GM21515 (cell line): Measurements from ENCODE around the gene CYP27C1.
"Not testable (repeated sequence)": the region's sequence is repeated elsewhere in the genome, so short reads cannot be mapped to it uniquely, and the experiment has no call there.

Experiments
- ATAC-seq: cut with Tn5 transposase; IDR thresholded peaks from one replicate; pipeline ENCODE4 v1.9.1; 2021; ENCODE audit not compliant: unreplicated experiment

CYP27C1 gene, protein sequence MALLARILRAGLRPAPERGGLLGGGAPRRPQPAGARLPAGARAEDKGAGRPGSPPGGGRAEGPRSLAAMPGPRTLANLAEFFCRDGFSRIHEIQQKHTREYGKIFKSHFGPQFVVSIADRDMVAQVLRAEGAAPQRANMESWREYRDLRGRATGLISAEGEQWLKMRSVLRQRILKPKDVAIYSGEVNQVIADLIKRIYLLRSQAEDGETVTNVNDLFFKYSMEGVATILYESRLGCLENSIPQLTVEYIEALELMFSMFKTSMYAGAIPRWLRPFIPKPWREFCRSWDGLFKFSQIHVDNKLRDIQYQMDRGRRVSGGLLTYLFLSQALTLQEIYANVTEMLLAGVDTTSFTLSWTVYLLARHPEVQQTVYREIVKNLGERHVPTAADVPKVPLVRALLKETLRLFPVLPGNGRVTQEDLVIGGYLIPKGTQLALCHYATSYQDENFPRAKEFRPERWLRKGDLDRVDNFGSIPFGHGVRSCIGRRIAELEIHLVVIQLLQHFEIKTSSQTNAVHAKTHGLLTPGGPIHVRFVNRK

DNA sequence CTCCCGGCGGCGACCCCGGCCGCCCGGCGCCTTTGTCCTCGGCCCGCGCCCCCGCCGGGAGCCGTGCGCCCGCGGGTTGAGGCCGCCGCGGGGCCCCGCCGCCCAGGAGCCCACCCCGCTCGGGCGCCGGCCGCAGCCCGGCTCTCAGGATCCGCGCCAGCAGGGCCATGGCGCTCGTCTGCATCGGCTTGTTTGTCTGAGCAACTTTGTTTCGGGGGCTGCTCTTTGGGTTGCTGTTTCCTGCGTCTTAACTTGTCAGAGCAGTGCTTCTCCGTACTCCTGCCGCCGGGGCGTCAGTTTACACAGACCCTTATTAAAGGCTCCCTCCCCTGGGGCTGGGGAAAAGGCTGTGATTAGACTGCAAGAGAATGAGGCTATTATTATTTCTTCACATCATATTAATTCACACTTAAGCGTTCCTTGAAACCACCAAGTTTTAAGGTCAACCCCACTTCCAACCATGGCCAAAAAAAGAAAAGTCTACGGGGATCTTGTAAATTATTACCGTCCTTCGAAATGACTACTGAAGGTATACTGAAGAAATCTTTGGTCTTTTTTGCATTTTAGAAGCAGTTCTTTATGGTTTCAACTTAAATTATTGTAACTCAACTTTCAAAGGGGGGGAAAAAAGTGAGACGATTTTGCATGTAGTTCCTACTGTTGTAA, at the start of gene CYP27C1:
Gene CYP27C1 (minus strand): TSS at position 198 of the 666 bp plus-strand sequence. CDS start 29 bp downstream, at position 169.
- ATAC-seq, result no peak

DNA sequence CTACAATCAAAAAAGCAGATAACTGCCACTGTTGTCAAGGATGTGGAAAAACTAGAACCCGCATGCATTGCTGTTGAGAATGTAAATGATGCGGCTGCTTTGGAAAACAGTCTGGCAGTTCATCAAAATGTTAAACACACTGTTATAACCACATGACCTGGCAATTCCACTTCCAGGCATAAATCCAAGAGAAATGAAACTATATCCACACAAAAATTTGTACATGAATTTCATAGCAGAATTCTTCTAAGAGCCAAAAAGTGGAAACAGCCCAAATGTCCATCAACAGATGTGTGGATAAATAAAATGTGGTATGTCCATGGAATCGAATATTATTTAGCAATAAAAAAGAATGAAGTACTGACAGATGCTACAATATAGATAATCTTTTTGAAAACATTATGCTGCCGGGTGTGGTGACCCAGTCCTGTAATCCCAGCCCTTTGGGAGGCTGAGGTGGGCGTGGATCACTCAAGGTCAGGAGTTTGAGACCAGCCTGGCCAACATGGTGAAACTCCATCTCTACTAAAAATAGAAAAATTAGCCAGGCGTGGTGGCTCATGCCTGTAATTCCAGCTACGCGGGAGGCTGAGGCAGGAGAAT, 41.8 kb upstream of the CYP27C1 start:
- ATAC-seq, result no peak

DNA sequence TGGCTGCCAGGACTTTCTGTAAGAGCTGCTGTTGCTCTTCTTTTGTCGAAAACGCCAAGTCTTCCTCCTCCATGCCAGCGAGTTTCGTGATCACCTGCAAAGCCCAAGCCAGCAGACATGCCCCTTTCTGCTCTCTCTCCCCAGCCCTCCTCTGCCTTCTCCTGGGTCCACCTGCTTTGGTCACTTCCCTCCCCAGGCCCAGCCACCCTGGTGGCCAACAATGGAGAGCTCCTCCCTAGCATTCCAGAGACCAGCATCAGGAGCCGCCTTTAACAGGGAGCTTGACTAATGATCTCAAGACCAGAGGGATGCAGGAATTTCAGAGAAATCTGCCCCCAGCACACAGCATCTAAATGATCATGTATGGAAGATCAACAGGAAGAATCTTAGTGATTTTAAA, 39.3 kb upstream of the CYP27C1 start:
- no peak for ATAC-seq

DNA sequence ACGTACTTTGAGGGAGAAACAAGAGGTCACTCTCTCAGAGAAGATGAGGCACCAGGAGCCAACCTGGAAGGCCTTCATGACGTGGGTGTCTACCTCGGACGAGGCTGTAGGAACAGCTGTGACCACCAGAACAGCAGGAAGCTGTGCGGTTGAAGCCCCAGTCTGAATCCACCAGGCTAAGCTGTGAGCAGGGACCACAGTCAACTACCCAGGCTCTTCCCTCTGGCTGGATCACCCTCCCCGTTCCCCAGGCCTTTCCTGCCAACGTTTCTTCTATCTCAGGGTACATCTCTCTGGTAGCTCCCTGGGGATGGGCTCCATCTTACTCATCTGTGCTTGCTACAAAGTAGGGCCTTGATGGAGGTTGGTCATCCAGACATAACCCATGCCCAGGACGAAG, 36.8 kb upstream of the CYP27C1 start:
- ATAC-seq, result no peak

DNA sequence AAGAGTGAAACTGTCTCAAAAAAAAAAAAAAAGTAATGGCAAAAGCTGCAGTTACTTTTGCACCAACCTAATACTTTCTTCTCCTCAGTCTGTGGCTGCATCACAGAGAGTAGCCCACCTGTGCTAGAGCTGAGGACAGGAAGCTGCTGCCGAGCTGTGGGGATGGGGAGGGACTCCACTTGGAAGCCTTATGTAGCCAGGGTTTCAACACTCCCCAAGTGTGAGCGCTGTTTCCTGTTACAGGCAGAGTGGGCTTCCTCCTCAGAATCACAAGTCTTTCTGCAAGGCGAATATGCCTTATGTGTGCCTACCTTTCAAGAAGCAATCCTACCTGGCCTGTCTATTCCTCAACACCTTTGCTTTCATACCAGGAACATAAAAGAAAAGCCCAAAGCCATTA, 36.3 kb upstream of the CYP27C1 start:
- ATAC-seq, result no peak

DNA sequence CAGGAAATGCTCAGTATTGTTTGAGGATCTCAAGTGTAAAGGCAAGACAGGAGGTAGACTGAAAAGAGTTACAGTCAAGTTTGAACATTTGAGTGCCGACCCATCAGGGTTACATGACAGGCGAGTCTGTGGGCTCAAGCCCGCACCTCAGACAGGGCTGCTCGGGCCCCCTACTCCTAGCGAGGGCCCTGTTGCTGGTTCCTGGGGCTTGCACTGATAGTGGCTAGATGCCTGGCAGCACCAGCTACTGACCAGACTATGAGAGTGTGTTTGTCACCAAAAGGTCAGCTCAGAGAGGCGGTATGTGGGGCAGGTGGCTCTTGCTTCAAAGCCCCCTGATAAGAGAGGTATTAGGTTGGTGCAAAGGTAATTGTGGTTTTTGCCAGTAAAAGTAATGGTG, 35.6 kb upstream of the CYP27C1 start:
- no peak for ATAC-seq

DNA sequence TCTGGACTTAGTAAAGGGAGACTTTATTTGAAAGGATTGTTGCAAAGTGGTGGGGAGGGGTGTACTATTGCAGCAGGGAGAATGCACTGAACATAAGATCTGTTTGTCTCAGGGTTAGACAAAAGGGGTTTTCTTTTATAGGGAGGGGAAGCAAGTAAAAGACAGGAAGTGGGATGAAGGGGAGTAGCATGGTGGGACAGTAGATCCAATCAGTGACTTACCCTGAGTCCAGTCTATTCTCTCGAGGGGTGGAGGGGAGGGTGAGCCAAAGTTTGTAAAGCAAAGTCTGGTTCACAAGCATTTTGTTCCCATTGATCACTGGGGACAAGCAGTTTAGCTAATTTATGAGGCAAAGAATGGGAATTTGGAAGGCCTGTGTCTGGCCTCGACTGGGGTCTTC, 35.0 kb upstream of the CYP27C1 start:
- no peak for ATAC-seq

DNA sequence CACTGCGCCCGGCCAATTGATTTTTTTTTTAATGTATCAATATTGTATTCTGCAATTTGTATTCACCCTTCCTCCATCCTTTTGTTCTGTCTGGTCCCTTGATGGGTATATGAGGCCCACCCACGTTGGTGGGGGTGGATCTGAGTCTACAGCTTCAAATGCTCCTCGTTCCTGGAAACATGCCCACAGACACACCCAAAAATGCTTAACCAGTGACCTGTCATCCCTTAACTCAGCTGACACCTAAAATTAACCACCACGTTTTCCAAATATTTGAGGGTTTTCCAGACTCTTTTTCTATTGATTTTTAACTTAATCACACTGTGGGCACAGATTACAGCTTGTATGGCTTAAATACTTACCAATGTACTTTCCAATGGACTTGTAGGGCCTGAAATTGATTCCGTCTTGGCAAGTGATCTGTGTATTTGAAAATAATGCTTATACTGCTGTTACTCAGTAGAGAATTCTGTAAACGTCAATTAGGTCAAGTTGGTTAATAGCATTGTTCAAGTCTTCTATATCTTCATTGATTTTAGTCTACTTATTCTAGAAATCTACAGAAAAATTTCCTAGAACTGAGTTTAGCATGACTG, 34.4 kb upstream of the CYP27C1 start:
- no peak for ATAC-seq

DNA sequence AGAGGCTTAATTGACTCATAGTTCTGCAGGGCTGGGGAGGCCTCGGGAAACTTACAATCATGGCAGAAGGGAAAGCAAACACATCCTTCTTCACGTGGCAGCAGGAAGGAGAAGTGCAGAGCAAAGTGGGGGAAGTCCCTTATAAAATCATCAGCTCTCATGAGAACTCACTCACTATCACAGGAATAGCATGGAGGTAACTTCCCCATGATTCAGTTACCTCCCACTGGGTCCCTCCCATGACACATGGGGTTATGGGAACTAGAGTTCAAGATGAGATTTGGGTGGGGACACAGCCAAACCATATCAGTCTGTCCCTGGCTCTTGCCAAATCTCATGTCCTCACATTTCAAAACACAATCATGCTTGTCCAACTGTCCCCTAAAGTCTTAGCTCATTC, 21.1 kb upstream of the CYP27C1 start:
- not testable (repeated sequence) for ATAC-seq

DNA sequence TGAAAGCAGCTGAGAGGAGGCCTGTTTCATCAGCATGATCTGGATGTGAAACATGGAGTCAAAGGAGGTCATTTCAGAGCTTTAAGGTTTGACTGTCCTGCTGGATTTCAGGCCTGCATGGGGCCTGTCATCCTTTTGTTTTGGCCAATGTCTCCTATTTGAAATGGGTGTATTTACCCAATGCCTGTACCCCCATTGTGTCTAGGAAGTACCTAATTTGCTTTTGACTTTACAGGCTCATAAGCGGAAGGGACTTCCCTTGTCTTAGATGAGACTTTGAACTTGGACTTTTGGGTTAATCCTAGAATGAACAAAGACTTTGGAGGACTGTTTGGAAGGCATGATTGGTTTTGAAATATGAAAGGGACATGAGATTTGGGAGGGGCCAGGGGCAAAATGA, 19.3 kb upstream of the CYP27C1 start:
- no peak for ATAC-seq

DNA sequence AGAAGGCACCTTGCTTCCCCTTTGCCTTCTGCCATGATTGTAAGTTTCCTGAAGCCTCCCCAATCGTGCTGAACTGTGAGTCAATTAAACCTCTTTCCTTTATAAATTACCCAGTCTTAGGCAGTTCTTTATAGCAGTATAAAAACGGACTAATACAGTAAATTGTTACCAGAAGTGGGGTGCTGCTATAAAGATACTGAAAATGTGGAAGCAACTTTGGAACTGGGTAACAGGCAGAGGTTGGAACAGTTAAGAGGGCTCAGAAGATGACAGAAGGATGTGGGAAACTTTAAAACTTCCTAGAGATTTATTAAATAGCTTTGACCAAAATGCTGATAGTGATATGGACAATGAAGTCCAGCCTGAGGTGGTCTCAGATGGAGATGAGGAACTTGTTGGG, 17.7 kb upstream of the CYP27C1 start:
- not testable (repeated sequence) for ATAC-seq

DNA sequence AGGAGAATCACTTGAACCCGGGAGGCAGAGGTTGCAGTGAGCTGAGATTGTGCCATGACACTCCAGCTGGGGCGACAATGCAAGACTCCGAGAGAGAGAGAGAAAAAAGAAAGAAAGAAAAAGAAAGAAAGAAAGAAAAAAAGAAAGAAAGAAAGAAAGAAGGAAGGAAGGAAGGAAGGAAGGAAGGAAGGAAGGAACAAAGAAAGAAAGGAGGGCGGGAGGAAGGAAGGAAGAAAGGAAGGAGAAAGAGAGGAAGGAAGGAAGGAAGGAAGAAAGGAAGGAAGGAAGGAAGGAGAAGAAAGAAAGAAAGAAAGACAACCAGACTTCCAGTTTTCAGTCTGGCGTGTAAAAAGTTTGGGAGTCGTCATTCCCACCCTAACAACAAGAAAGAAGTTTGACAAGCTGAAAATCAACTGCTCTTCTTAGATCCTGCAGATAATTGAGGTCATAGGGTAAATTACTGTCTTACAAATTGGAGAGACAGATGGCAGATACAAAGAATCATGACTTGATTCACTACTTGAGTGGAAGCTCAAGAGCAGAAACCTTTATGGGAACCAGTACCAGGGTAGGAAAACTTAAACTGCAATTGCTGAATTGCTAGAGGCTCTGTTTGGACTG, 15.1 kb upstream of the CYP27C1 start:
- ATAC-seq, result no peak

DNA sequence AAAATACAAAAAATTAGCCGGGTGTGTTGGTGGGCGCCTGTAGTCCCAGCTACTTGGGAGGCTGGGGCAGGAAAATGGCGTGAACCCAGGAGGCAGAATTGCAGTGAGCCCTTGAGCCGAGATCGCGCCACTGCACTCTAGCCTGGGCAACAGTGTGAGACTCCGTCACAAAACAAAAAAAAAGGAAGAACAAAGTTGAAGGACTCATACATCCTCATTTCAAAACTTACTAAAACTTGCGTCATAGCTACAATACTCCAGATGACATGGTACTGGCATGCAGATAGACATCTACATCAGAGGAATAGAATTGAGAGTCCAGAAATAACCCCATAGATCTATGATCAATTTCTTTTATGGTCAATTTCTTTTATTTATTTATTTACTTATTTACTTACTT, 13.6 kb upstream of the CYP27C1 start:
- no peak for ATAC-seq

DNA sequence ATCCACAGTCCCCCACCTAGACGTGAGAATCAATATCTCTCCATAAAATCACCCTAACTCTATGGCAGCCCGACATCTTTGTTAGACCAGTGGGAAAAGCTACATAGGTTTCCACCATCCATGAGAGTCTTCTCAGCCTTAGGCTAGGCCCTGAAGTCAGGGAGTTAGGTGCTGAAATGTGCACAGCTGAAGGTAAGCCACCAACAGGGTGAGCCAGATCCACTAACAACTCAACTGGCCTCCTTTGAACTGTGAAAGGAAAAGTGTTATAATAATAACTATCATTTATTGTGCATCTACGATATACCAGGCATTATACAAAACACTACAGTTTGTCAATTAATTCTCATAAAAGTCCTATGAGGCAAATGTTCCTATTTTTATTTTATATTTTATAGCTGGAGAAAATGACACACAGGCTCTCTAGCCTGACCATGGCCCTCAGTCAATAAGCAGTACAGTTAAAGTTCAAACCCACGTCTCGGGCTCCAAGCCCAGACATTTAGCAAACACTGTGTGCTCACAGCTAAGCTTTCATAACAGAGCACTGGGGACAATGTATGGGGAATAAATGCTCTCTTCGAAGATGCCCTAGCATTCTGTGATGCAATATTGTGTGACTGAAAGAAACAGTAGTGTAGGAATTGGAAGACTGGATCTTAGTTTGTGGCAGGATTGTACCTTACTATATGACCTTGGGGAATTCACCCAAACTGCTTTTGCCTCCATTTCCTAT, 11.2 kb upstream of the CYP27C1 start:
- ATAC-seq, result no peak

DNA sequence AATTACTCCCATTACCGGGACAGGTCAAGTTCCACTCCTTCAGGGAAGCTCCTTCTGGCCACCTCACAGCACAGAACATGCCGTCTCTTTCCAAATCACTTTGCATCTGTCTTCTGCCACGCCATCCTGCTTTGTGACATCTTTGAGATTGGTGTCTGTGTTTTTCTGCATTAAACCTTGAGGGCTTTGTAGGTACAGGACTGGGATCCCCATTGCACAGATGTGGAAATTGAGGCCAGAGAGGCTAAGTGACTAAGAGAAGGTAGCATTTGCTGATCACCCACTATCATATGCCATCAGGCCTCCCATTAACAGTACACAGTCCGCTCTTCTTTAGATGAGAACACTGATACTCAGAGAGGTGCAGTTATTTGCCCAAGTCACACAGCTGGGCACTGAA, 9.5 kb upstream of the CYP27C1 start:
- ATAC-seq, result no peak

DNA sequence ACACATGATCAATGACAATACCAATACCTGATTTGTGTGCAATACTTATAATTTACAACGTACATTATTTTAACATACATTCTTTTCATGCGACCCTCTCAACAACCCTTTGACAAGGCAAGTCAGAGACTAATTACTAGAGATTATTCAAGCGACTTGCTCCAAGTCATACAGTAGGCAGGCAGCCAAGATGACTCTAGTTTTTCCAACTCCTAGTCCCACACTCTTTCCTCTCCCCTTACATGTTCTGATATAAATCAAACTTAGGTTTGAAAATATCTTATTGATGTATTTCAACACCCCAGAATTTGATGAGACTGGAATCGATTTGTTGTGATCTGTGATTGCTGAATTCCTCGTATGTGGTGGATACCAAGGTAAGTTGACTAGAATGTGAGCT, 8.0 kb upstream of the CYP27C1 start:
- ATAC-seq, result no peak

DNA sequence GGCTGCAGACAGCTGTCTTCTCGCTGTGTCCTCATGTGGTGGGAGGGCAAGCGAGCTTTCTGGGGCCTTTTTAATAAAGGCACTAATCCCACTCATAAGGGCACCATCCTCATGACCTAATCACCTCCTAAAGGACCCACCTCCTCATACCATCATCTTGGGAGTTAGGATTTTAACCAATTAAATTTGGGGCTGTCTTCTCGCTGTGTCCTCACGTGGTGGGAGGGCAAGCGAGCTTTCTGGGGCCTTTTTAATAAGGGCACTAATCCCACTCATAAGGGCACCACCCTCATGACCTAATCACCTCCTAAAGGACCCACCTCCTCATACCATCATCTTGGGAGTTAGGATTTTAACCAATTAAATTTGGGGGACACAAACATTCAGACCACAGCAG, 7.2 kb upstream of the CYP27C1 start:
- ATAC-seq, result not testable (repeated sequence)

DNA sequence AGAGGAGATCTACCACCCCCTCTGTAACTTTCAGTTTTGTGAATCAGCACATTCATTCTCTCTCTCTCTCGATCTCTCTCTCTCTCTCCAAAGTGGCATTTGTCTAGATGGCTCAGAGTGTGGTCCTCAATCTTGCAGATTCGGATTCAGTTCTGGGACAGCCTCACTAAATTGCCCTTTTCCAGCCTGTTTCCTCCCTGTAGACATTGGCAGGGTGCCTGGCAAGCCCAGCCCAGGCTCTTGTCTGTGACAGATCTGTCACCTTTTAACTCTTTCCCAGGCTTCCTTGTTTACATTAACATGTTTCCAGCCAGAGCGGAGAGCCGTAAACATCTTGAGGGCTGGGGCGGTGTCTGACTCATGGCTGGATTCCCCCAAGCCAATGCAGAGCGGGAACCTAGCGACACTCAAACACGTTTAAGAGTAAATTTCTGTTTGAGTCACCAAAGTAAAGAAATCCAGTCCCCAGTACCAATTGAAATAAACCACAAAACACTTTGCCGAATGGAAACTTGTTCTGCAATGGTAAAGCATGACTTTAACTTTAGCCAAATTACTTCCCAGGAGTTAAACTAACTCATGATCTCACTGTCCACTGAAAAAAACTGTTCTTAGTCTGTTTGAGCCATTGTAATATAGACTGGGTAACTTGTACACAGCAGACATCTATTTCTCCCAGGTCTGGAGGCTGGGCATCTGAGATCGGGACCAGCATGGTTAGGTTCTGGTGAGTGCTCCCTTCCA, 6.6 kb upstream of the CYP27C1 start:
- peak; percentile 66 for ATAC-seq

DNA sequence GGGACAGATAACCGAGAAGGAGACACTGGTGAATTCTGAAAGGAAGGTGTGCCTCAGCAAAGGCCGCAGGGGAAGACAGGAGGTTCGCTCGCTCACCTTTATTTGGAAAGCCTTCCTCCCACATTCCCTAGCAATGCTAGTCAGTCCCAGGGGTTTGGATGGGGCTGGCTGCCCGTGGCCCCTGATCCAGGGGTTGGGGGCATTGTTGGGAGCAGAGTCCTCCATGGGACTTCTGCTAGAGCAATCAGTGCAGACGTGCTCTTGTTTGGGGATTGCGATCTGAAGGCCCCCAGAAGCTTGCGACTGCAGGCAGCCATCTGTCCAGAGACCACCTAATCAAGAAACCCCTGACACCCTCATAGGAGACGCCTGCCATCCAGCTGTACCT, 6.0 kb upstream of the CYP27C1 start:
- ATAC-seq, result no peak
